Activated CD4-positive, CD25-positive, alpha-beta regulatory T cell treated with anti-CD3 and anti-CD28 coated beads, Interleukin-2, amount 50 U/mL, for 16 hours (primary cell): Measurements from ENCODE around the gene SIRPA.

Experiments
- DNase-seq: peaks from one replicate; pipeline ENCODE4 v3.0.0-alpha.2; 2020; ENCODE audit warnings: low read depth, low spot score

SIRPA gene

GRCh38 chr20:1888796-1889463, 6.3 kb upstream of the SIRPA start:
- no peak for DNase-seq

GRCh38 chr20:1890469-1891262, 4.5 kb upstream of the SIRPA start:
- no peak for DNase-seq

- no peak for DNase-seq
Observed at GRCh38 chr20:1891263-1892118, 3.7 kb upstream of the SIRPA start.

GRCh38 chr20:1892119-1892385, 3.2 kb upstream of the SIRPA start:
- DNase-seq, result no peak

- no peak for DNase-seq
Observed at GRCh38 chr20:1893721-1894470, 1.3 kb upstream of the SIRPA start.

- DNase-seq, result no peak
Observed at GRCh38 chr20:1894471-1894950, 696 bp upstream of the SIRPA start.

GRCh38 chr20:1895674-1896483, 672 bp downstream of the SIRPA start:
- no peak for DNase-seq

GRCh38 chr20:1896484-1897258, 1.5 kb downstream of the SIRPA start:
- no peak for DNase-seq

GRCh38 chr20:1897541-1897940, 2.3 kb downstream of the SIRPA start:
- no peak for DNase-seq

- DNase-seq, result no peak
Observed at GRCh38 chr20:1897965-1898464, 2.8 kb downstream of the SIRPA start.

GRCh38 chr20:1898482-1899240, 3.5 kb downstream of the SIRPA start:
- DNase-seq, result no peak

GRCh38 chr20:1899241-1899525, 4.0 kb downstream of the SIRPA start:
- no peak for DNase-seq

GRCh38 chr20:1900321-1900801, 5.2 kb downstream of the SIRPA start:
- no peak for DNase-seq

GRCh38 chr20:1901704-1902103, 6.5 kb downstream of the SIRPA start:
- DNase-seq, result no peak

- no peak for DNase-seq
Observed at GRCh38 chr20:1902188-1902587, 7.0 kb downstream of the SIRPA start.

- no peak for DNase-seq
Observed at GRCh38 chr20:1904135-1904534, 8.9 kb downstream of the SIRPA start.

GRCh38 chr20:1905009-1905408, 9.8 kb downstream of the SIRPA start:
- DNase-seq, result no peak

GRCh38 chr20:1905693-1906092, 10.5 kb downstream of the SIRPA start:
- no peak for DNase-seq

GRCh38 chr20:1906361-1907051, 11.3 kb downstream of the SIRPA start:
- no peak for DNase-seq
